Glomerular visceral epithelial cell (primary cell): ENCODE measurements around the gene FAM131C.
"Not testable (repeated sequence)": the region's sequence is repeated elsewhere in the genome, so short reads cannot be mapped to it uniquely, and the experiment has no call there.

Source experiments
- DNase-seq: peaks from one replicate; pipeline ENCODE4 v3.0.0-alpha.2; 2016; ENCODE audit errors: extremely low spot score

FAM131C gene, protein sequence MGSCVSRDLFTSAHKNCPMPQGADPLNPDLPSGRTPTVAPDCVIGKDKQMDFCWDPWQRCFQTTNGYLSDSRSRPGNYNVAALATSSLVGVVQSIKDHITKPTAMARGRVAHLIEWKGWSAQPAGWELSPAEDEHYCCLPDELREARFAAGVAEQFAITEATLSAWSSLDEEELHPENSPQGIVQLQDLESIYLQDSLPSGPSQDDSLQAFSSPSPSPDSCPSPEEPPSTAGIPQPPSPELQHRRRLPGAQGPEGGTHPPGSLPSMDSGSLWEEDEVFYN

DNA sequence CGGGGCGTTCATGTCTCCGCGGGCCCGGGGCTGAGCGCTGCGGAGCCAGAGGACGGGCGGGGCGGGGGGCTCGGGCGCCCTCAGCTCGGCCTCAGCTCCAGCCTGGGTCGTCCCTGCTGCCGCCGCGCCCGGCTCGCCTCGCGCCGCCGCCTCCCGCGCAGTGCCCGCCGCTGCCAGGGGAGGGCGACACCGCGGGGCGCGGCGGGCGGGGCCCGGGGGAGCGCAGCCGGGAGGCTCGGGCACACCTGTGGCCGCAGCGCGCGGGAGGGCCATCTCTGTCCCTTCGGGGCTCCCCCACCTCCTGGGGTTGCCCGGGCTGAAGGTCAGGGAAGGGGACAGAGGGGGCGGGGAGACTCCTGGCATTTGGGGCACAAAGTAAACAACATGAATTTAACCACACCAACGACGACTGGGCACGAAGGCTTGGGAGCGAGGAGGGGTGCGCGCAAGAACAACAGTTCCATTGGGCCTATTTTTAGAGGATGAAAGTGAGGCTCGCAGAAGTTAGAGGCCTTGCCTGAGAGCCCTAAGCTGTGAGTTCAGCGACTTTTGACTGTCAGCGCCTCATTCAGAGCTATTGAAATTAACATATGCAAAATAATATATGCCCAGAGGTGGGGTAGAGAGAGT, at the start of gene FAM131C:
Gene FAM131C, minus strand, starts transcription at position 162 of the 630 bp plus-strand sequence. CDS start 209 bp downstream, outside the sequence.
- DNase-seq = peak; percentile 39

DNA sequence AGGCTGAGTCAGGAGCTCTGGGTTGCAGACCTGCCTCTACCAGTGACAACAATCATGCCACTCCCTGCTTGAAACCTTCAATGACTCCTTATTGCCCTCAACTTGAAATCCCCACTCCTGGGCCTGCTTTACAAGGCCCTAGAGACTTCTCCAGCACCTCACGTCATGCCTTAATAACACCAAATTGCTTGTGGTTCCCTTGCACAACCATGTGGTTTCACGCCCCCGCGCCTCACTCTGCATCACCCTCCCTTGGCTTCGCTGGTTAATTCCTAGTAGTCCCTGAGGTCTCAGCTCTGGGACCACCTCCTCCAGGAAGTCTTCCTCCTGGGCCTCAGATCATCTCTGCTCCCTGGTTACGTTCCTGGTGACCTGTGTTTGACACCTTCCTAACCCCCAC, 49.5 kb upstream of the FAM131C start:
- DNase-seq = peak; percentile 93

DNA sequence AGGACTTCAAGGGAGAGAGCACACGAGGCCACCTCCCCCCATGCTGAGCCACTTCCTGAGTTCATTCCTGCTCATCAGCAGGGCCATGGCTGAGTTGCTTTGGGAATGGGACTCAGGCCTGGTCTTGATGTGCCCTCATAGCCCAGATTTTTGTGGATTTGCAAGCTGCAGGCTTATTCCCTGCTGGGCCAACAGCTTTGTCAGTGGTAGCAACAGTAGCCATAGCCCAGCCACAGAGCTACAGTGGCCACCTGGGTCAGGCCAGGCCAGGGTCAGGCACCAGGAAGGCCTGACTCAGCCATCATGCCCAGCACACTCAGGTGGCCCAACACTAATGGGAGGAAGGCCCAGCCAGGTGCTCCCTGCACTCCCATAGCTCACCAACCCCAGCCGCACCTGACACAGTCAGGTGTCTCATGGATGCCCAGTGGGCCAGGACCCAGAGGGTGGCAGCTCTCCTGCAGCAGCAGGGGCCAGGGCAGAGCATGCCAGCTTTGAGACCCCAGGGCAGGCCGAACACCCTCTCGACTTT, 49.0 kb upstream of the FAM131C start:
- peak; percentile 88 for DNase-seq

DNA sequence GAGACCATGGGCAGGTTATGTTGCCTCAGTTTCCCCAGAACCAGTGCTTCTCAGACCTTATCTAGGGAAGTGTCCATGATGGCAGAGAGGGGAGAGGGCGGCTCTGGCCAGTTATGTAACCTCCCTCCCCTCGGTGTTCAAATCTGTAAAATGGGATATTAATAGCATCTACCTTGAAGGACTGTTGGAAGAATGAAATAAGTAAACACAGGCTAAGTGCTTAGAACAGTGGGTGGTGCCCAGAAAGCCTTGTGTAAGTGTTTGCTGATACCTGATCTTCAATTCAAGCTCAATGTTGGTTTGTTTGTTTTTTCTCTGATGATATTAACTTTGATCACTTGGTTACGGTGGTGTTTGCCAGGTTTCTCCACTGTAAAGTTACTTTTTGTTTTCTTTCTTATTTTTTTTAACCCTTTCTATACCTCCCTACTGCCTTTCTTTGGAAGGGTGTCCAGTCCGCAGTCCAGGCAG, 47.5 kb upstream of the FAM131C start:
- DNase-seq = no peak

DNA sequence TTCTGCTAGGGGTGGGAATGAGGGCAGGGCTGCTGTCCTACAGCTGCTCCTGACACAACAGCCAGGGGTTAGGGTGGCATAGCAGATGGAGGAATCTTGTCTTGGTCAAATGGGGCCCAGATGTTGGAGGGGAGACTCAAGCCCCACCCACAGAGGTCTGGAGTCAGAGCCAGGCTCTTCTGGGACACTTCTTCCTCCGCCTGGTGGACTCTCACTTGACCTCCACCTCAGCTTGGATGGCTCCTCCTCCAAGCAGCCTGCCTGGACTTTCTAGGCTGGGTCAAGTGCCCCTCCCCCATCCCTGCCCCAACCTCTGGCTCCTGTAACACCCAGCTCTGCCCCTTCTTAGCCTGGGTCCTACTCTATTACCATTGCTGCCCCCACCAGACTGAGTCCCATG, 47.0 kb upstream of the FAM131C start:
- no peak for DNase-seq

DNA sequence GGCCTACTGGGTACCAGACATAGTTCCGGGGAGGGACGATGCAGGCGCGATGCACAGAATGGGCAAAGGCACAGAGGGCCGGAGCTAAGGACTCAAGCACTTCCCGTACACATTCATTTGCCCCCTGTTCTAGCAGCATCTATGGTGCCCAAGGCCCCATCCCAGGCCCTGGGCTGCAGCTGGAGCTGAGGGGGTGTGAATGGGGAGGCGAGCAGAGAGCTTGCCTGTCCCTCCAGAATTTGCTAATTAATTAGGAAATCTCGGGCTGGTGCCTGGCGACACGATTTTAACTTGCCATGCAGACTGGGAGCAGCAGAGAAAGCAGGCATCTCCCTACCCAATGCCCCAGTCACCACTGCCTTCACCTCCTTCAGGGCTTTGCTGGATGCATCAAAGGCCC, 46.5 kb upstream of the FAM131C start:
- DNase-seq = no peak

DNA sequence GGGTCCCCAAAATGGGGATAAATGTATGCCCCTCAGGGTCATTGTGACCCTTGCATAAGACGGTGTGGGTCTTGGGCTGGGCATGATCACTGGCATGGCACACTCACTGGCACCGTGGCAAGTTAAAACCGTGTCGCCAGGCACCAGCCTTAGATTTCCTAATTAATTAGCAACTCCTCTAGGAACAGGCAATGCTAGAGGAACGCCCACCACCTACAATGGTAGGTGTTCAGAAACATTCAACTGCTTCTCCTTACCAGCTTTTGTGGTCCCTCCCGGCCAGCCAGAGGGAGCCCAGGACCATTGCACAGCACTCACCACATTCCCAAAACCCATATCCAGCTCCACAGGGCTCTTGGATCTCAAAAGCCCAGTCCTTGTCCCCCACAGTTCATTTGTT, 46.1 kb upstream of the FAM131C start:
- no peak for DNase-seq

DNA sequence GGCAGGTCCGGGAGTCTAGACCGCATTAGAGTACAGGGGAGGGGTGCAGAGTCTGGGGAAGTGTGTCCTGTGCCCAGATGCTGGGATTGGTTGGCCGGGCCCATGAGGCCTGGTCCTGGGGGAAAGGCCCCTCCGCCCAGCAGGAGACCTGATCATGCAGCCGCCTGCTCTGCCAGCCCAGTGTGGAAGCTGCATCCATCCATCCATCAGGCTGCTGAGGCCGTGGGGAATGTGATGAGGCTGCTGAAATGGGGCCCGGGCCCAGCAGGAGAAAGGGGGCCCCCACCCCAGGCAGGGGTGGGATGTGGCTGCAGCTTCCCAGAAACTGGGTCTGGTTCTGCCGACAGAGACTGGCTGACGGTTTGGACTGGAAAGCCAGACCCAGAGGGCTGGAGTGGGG, 45.3 kb upstream of the FAM131C start:
- DNase-seq = no peak

DNA sequence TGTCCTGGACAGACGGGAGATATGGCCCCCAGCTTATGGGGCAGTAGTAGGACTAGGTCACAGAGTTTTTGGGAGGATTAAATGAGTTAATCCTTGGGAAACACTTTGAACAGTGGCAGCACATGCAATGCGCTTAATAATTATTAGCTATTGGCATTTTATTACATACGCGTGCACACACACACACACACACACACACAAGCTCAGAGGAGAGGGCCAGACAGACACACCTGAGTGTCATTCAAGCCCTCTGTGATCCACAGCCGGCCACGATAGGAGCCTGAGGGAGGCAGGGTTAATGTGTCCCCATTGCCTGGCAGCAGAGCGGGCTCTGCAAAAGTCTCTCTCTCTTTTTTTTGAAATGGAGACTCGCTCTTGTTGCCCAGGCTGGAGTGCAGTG, 44.5 kb upstream of the FAM131C start:
- no peak for DNase-seq

DNA sequence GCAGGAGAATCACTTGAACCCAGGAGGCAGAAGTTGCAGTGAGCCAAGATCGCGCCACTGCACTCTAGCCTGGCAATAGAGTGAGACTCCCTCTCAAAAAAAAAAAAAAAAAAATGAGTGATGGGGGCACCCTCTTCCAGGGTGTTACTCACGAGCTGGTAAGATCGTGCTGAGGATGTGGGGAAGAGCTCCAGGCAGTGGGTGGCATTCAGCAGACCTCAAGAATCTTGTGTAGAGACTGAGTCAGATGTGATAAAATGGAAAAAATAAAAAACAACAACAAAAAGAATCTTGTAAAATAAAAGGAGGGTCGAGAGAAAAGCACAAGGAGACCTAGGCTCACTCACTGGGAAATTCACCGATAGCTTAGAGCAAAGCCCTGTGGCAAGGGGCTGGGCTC, 43.9 kb upstream of the FAM131C start:
- DNase-seq = peak; percentile 60

DNA sequence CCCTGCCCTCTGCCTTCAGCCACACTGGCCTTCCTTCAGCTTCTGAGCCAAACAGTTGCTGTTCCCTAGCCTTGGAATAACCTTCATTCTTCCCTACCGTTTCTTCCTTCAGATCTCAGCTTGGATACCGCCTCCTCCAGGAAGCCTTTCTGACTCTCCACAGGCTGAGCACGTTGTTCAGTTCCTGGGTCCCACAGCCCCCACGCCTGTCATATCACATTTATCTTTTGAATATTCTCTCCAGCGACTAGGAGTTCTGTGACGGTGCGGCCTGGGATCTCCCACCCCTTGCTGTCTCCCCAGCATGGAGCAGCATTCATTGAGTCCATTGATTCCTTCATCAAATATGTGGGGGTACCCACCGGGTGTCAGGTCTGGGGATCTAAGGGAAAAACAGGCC, 43.2 kb upstream of the FAM131C start:
- DNase-seq = no peak

DNA sequence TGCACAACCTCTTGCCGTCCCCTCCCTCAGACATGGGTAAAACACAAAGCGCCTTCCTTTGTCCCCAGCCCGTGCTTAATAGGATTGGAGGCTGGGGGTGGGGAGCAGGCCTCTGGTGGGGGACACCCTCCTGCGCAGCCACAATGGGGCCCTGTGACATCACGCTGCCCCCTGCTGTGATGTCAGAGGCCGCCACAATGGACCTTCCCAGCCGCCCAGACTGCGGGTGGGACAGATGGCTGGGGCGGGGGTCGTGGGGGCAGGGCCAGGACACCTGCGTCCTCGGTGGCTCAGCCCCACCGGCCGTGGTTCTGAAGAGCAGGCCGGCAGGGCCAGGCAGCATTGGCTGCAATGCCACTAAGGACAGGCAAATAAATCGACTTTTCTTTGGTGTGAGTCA, 42.6 kb upstream of the FAM131C start:
- DNase-seq = no peak

DNA sequence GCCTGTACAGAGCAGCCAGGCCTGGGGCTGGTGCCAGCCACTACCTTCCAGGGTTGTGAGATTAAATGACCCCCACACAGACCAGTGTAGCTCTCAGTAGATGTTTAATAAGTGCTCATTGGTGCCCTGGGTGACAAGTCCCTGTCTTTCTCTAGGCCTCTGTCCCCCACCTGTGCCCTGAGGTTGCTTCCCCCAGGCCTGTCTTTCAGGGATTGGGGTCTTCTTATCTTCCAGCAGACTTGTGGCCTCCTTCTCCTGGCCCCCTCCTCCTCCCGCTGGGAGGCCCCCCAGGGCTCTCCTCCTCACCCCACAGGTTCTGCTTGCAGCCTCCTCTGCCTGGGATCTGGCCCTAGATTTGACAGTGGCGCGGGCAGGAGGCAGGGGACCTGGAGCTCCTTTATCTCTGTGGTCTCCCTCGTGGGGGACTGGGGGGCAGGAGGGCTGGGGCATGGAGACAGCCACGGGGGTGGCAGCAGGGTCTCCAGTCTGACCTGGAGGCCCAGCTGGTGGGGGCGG, 42.1 kb upstream of the FAM131C start:
- DNase-seq = no peak

DNA sequence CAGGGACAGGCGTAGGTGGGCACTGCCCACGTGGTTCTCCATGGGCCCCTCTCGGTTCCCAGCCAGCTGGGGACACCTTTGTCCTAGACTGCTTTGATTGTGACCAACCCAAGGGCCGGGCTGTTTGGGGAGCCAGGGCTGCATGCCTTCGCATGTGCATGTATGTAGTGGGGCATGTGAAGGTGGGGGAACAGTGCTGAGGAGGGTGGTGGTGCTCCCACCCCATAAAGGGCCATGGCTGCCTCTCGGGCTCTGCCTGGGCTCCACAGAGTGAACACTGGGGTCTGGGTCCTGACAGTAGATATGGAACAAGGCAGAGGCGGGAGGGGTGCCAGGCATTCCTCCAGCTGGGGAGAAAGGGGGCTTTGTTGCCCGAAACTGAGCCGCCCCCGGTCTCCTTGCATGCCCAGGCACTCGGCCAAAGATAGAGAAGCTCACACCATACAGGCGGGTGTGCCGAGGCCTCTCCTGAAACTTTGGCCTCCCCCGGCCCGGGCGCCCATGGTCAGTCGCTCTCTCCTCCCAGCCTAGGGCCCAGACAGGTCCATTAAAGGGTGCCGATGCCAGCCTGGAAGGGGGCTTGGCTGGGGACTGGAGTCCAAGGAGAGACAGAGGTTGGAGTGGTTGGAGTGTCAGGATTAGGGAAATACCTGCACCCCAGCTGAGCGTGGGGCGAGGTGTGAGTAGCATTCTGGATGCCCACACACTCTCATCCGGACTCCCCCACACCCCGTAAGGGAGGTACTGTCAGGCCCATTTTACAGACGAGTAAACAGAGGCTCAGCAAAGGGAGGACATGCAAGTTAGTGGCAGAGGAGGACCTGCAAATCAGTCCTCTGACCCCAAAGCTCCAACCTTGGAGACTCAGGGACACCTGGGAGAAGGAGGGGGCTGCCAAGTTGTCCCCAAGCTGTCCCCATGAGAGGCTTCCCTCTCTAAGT, 41.3 kb upstream of the FAM131C start:
- DNase-seq = no peak

DNA sequence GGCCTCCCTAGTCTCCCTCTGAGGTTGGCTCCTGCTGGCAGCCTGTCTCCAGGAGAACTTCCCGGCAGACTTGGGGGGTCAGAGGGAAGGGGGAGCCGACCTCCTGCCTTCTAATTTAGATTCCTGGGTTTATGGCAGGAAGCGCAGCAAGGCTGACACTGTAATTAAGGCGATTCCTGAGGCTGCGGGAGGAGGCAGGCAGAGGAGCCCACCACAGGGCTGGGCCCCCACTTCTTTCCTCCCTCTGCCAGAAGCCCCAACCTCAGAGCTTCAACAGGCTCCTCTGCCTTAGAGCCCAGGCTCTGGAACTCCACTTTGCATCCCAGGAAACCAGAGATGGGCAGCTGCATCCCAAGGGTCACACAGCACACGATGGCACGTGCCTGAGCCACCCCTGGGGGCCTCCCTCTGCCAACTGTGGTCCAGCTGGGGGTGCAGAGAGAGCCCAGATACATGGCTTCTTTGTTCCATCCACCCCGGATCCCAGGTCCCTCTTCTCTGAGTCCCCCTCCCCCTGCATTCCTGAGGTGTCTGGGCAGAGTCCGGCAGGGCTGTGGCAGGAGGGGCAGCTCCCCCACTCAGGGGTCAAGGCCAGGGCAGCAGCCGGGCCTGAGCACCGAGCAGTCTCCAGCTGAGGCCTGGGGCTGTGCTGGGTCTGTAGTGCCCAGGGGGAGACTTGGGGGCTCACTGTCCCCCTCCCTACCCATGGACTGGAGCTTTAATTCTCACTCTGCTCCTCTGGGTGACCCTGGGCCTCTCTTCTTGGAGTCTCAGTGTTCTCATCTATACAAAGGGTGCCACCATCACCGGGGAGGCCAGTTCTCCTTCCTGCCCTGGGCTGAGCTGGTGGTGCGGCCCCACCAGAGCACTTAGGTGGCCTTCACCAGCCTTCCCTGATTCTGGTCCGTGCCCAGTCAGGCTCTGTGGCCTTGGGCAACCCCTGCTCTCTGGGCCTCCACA, 39.4 kb upstream of the FAM131C start:
- peak; percentile 85 for DNase-seq

DNA sequence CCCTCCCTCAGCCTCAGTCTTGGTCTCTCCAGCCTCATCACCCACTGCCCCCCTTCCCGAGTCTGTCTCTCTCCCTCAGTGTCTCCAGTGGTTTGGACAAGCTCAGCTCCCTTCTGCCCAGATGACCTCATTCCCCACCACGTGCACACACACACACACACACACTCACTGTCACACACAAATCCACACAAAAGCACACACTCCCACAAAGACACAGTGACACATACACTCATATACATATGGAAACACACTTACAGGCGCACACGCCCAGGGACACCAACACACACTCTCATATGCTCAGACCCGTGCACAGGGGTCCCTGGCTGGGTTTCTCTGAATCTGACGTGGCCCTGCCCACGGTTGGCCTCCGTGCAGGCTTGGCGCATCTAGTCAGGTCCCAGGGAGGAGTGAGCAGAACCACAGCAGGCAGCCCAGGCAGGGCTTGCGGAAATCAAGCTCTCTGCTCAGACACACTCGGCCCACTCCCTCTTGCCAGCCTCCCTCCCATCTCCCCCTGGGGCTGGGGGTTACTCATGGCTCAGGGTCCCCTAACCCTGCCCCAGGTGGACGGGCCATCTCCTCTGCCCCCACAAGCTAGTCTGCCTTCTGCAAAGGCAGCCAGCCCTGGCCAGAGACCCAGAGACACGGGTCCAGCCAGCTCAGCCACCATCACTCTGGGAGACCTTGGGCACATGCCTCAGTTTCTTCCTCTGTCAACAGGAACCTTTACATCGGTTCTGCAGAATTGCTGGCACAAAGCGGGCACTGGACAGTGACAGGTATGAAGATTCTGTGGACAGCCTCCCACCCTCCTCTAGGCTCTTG, 38.5 kb upstream of the FAM131C start:
- DNase-seq = peak; percentile 89

DNA sequence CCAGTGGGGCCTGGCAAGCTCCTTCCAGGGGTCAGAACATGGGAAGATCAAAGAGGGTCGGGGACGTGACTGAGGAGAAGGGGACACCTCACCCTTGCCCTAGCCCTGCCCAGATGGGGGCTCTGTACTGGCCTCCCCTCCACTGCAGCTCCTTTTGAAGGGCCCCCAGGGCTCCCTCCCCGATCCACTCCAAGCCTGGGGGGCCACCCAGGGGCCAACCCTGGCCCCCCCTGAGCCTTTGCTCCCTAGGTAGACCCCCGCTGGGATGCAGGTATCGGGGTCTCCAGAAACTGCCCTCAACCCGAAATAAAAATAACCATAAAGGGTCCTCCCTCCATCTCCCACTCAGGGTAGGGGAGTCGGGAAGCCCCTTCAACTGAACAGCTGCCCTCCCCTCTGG, 37.4 kb upstream of the FAM131C start:
- DNase-seq = no peak

DNA sequence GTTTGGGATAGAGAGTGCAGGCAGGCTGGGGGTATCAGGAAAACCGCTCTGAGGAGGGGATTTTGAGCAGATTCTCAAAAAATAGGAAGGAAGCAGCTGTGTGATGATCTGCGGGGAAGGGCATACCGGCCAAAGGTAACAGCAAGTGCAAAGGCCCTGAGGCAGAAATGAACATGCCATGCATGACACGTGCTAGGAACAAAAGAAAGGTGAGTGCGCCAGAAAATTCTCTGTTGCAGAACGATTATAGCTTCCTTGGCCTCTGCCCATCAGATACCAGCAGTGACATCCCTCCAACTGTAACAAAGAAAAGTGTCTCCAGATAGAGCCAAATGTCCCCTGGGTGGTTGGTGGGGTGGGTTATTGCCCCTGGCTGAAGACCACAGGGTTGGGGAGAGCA, 37.0 kb upstream of the FAM131C start:
- no peak for DNase-seq

DNA sequence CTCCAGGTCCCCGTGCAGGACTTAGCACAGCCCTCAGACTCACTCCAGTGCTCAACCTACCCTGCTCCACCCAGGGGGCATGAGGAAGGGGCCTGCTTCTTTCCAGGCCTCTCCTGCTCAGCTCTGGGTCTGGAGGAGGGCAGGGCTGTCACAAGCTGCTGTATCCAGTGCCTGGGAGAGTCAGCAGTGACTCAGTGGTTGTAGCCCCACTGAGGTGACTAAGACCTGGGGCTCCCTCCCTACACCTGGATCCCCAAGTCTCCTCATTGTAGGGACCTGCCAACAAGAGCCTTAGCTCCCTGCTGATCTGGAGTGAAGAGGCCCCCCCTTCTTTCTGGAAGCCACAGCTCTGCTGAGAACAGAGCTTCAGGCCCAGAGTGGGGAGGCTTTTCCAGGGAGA, 36.1 kb upstream of the FAM131C start:
- DNase-seq = peak; percentile 30

DNA sequence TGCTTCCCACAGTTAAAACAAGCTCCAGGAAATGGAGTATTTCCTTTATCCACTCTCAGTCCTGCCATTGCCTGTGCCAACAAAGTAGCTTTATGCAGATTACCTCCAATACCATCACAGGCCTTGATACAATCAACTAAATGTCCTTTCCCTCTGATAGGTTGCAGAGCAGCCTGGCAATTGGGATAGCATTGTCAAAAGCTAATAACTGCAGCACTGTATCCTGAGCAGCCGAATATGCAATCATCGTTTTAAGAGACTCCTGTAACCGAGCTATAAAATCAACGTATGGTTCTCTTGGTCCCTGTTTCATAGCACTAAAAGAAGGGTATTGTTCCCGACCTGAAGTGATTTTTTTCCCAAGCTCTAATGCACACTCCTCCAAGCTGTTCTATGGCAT, 33.6 kb upstream of the FAM131C start:
- DNase-seq = not testable (repeated sequence)
